Mammary epithelial cell (primary cell): ENCODE data around the gene PRSS48.
"Not testable (repeated sequence)": the region's sequence is repeated elsewhere in the genome, so short reads cannot be mapped to it uniquely, and the experiment has no call there.

Source experiments
- EZH2 ChIP-seq: IDR thresholded peaks from 2 replicates; pipeline ENCODE4 v1.6.1; 2012; ENCODE audit warnings: low read length, inconsistent platforms, borderline replicate concordance
- TF ChIP-seq, protein P1 (sequence below), 2 donors: IDR thresholded peaks in 1 of 2; conservative IDR thresholded peaks in 1 of 2; 2 replicates each; pipeline ENCODE4 v1.5.1; 2011 to 2012; ENCODE audit warnings: inconsistent platforms in 2 of 2, low read length in 2 of 2, mild to moderate bottlenecking in 2 of 2, control low read depth in 1 of 2, low read depth in 1 of 2; ENCODE audit not compliant: insufficient read depth in 1 of 2; ENCODE audit errors: extremely low read depth in 1 of 2

DNA sequence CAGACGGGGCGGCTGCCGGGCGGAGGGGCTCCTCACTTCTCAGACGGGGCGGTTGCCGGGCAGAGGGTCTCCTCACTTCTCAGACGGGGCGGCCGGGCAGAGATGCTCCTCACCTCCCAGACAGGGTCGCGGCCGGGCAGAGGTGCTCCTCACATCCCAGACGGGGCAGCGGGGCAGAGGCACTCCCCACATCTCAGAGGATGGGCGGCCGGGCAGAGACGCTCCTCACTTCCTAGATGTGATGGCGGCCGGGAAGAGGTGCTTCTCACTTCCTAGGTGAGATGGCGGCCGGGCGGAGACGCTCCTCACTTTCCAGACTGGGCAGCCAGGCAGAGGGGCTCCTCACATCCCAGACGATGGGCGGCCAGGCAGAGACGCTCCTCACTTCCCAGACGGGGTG lies 21.7 kb upstream of the PRSS48 start:
- TF ChIP-seq, protein P1, sequence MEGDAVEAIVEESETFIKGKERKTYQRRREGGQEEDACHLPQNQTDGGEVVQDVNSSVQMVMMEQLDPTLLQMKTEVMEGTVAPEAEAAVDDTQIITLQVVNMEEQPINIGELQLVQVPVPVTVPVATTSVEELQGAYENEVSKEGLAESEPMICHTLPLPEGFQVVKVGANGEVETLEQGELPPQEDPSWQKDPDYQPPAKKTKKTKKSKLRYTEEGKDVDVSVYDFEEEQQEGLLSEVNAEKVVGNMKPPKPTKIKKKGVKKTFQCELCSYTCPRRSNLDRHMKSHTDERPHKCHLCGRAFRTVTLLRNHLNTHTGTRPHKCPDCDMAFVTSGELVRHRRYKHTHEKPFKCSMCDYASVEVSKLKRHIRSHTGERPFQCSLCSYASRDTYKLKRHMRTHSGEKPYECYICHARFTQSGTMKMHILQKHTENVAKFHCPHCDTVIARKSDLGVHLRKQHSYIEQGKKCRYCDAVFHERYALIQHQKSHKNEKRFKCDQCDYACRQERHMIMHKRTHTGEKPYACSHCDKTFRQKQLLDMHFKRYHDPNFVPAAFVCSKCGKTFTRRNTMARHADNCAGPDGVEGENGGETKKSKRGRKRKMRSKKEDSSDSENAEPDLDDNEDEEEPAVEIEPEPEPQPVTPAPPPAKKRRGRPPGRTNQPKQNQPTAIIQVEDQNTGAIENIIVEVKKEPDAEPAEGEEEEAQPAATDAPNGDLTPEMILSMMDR (conservative IDR thresholded peaks at IDR 0.05 in 1 of 2, IDR thresholded peaks at IDR 0.05 in 1 of 2; ENCODE audit: extremely low read depth in 1 of 2, insufficient read depth in 1 of 2, low read depth in 1 of 2, low read length in 2 of 2) = not testable (repeated sequence)
- TF ChIP-seq EZH2 = not testable (repeated sequence)
